Activated CD8-positive, alpha-beta T cell treated with anti-CD3 and anti-CD28 coated beads, Interleukin-2, amount 10 ng/mL, durations not matched to agents 7 days and 5 days (primary cell): ENCODE data around the gene PMAIP1. TPM values are rescaled to one million over a fixed set of nuclear protein-coding genes. Genes with fewer than 3 reads are reported as not detected.

Source experiments
- ATAC-seq: fragments of 150-1000 bp; cut with Tn5 transposase; one replicate; pipeline ENCODE4 v1.10.0; 2021; ENCODE audit warnings: moderate library complexity
- CTCF ChIA-PET: fragments of 350-600 bp; sonication (Branson Sonifier 250); formaldehyde crosslinking; loops from one replicate; lab custom pipeline; 2021; ENCODE audit warnings: antibody characterized with exemption; lab: Charles Lee
- POLR2A ChIA-PET: fragments of 350-600 bp; sonication (Branson Sonifier 250); formaldehyde crosslinking; loops from one replicate; lab custom pipeline; 2021; ENCODE audit warnings: antibody characterized with exemption; lab: Charles Lee
- DNase-seq: peaks from one replicate; pipeline ENCODE4 v3.0.0-alpha.2; 2020
- H3K27ac Mint-ChIP-seq: one replicate; pipeline ENCODE4 v1.8.0; 2021; ENCODE audit warnings: mild to moderate bottlenecking, mixed read lengths
- H3K27me3 Mint-ChIP-seq: one replicate; pipeline ENCODE4 v1.8.0; 2021; ENCODE audit warnings: low read depth, mixed read lengths
- H3K36me3 Mint-ChIP-seq: one replicate; pipeline ENCODE4 v1.8.0; 2021; ENCODE audit warnings: low read depth, mixed read lengths
- H3K4me1 Mint-ChIP-seq: one replicate; pipeline ENCODE4 v1.8.0; 2021; ENCODE audit warnings: low read depth, mixed read lengths
- H3K4me3 Mint-ChIP-seq: one replicate; pipeline ENCODE4 v1.8.0; 2021; ENCODE audit warnings: mild to moderate bottlenecking, mixed read lengths
- H3K9me3 Mint-ChIP-seq: one replicate; pipeline ENCODE4 v1.8.0; 2022; ENCODE audit warnings: mixed read lengths; ENCODE audit not compliant: insufficient read depth
- total RNA-seq, 2 experiments: library from RNA; stranded (reverse); gene quantifications; one replicate each; pipeline ENCODE4 v1.2.3, GENCODE V29; 2021

PMAIP1 gene
- total RNA-seq, 2 experiments from 2014 or later: 26.4 to 30.5 TPM

- peak overlapping the region; percentile 80 for H3K27ac Mint-ChIP-seq
- peaks cover 37% of the 10 kb centered on the region for H3K36me3 Mint-ChIP-seq
- H3K27me3 Mint-ChIP-seq: no peaks in the 10 kb centered on the region
- ChIA-PET POLR2A (interaction anchor here (1.0 to 1.6 kb wide), 4 partner anchors 19 to 92 kb away, joined by 4 to 10 read pairs (median 5); no protein-coding TSS in a partner anchor), CTCF (interaction anchor here (1.4 to 2.5 kb wide), 4 partner anchors 14 to 92 kb away, joined by 3 to 7 read pairs (median 6); no protein-coding TSS in a partner anchor)
- no peaks in the 10 kb centered on the region for H3K9me3 Mint-ChIP-seq
- DNase-seq: no peak
- ATAC-seq: no peak
- H3K4me3 Mint-ChIP-seq: peak overlapping the region; percentile 55
- H3K4me1 Mint-ChIP-seq: peaks cover 65% of the 10 kb centered on the region
Measured at GRCh38 chr18:59904011-59904601, 4.3 kb downstream of the PMAIP1 start.

- H3K27ac Mint-ChIP-seq: peak overlapping the region; percentile 51
- ATAC-seq (no peak), DNase-seq (no peak)
- H3K27me3 Mint-ChIP-seq: no peaks in the 10 kb centered on the region
- H3K4me3 Mint-ChIP-seq: no peak overlapping the region
- H3K4me1 Mint-ChIP-seq: peaks cover 65% of the 10 kb centered on the region
- POLR2A ChIA-PET: interaction anchor here (1.0 to 1.6 kb wide), 2 partner anchors 21 to 23 kb away, joined by 3 to 10 read pairs; no protein-coding TSS in a partner anchor
- CTCF ChIA-PET: interaction anchor here (1.4 to 2.5 kb wide), 5 partner anchors 13 to 90 kb away, joined by 3 to 7 read pairs (median 6); no protein-coding TSS in a partner anchor
- no peaks in the 10 kb centered on the region for H3K9me3 Mint-ChIP-seq
- peaks cover 37% of the 10 kb centered on the region for H3K36me3 Mint-ChIP-seq
Measured at GRCh38 chr18:59905686-59906091, 5.9 kb downstream of the PMAIP1 start.

GRCh38 chr18:59906203-59906602, 6.4 kb downstream of the PMAIP1 start:
- ATAC-seq (no peak), DNase-seq (no peak)
- Mint-ChIP-seq H3K4me1 (peaks cover 65% of the 10 kb centered on the region), H3K9me3 (no peaks in the 10 kb centered on the region), H3K27me3 (no peaks in the 10 kb centered on the region), H3K36me3 (peaks cover 33% of the 10 kb centered on the region), H3K27ac (peak overlapping the region; percentile 80), H3K4me3 (no peak overlapping the region)
- ChIA-PET POLR2A (interaction anchor here (1.0 kb wide), 1 partner anchor 24 kb away, joined by 3 read pairs; no protein-coding TSS in a partner anchor), CTCF (interaction anchor here (1.8 to 2.5 kb wide), 2 partner anchors 66 to 69 kb away, joined by 6 to 7 read pairs; no protein-coding TSS in a partner anchor)

GRCh38 chr18:59907172-59907571, 7.4 kb downstream of the PMAIP1 start:
- peaks cover 25% of the 10 kb centered on the region for H3K36me3 Mint-ChIP-seq
- ChIA-PET CTCF (interaction anchor here (0.7 to 1.1 kb wide), 3 partner anchors 15 to 81 kb away, joined by 3 to 5 read pairs (median 3); no protein-coding TSS in a partner anchor), POLR2A (interaction anchor here (0.6 kb wide), 1 partner anchor 762 kb away, joined by 3 read pairs; no protein-coding TSS in a partner anchor)
- peaks cover 56% of the 10 kb centered on the region for H3K4me1 Mint-ChIP-seq
- H3K4me3 Mint-ChIP-seq: peak overlapping the region; percentile 30
- H3K27ac Mint-ChIP-seq: peak overlapping the region; percentile 80
- H3K27me3 Mint-ChIP-seq: peaks cover 3% of the 10 kb centered on the region
- DNase-seq: no peak
- H3K9me3 Mint-ChIP-seq: no peaks in the 10 kb centered on the region
- peak; percentile 11 for ATAC-seq

- ChIA-PET POLR2A (no interaction called here), CTCF (interaction anchor here (1.0 to 1.1 kb wide), 2 partner anchors 15 to 35 kb away, joined by 3 to 5 read pairs; no protein-coding TSS in a partner anchor)
- H3K4me1 Mint-ChIP-seq: peaks cover 51% of the 10 kb centered on the region
- peaks cover 4% of the 10 kb centered on the region for H3K27me3 Mint-ChIP-seq
- no peak overlapping the region for H3K4me3 Mint-ChIP-seq
- DNase-seq (no peak), ATAC-seq (no peak)
- H3K9me3 Mint-ChIP-seq: no peaks in the 10 kb centered on the region
- H3K27ac Mint-ChIP-seq: no peak overlapping the region
- H3K36me3 Mint-ChIP-seq: peaks cover 20% of the 10 kb centered on the region
Measured at GRCh38 chr18:59907660-59908059, 7.9 kb downstream of the PMAIP1 start.

- no peak overlapping the region for H3K27ac Mint-ChIP-seq
- H3K4me1 Mint-ChIP-seq: peaks cover 44% of the 10 kb centered on the region
- ChIA-PET POLR2A (interaction anchor here (1.3 kb wide), 1 partner anchor 8 kb away, joined by 6 read pairs; the partner anchor contains the start of gene PMAIP1), CTCF (no interaction called here)
- no peaks in the 10 kb centered on the region for H3K9me3 Mint-ChIP-seq
- H3K27me3 Mint-ChIP-seq: peaks cover 4% of the 10 kb centered on the region
- no peak for ATAC-seq
- no peak for DNase-seq
- H3K4me3 Mint-ChIP-seq: no peak overlapping the region
- peaks cover 13% of the 10 kb centered on the region for H3K36me3 Mint-ChIP-seq
Measured at GRCh38 chr18:59908799-59909198, 9.0 kb downstream of the PMAIP1 start.

GRCh38 chr18:59909289-59910036, 9.7 kb downstream of the PMAIP1 start:
- POLR2A ChIA-PET: interaction anchor here (1.3 kb wide), 1 partner anchor 9 kb away, joined by 6 read pairs; the partner anchor contains the start of gene PMAIP1

GRCh38 chr18:59910967-59911366, 11.2 kb downstream of the PMAIP1 start:
- Mint-ChIP-seq H3K9me3 (no peaks in the 10 kb centered on the region), H3K4me3 (no peak overlapping the region), H3K36me3 (peaks cover 2% of the 10 kb centered on the region), H3K27me3 (peaks cover 15% of the 10 kb centered on the region), H3K27ac (no peak overlapping the region), H3K4me1 (peaks cover 24% of the 10 kb centered on the region)
- CTCF ChIA-PET: no interaction called here
- ATAC-seq (no peak), DNase-seq (no peak)
- POLR2A ChIA-PET: interaction anchor here (0.7 kb wide), 1 partner anchor 11 kb away, joined by 3 read pairs; no protein-coding TSS in a partner anchor

More at GRCh38 chr18:59909289-59910036, 9.7 kb downstream of the PMAIP1 start:
- no peak for ATAC-seq
- CTCF ChIA-PET: no interaction called here
- peaks cover 9% of the 10 kb centered on the region for H3K27me3 Mint-ChIP-seq
- peaks cover 7% of the 10 kb centered on the region for H3K36me3 Mint-ChIP-seq
- H3K9me3 Mint-ChIP-seq: no peaks in the 10 kb centered on the region
- peaks cover 38% of the 10 kb centered on the region for H3K4me1 Mint-ChIP-seq
- no peak overlapping the region for H3K27ac Mint-ChIP-seq
- DNase-seq: no peak
- H3K4me3 Mint-ChIP-seq: no peak overlapping the region

- no peak for ATAC-seq
- no peaks in the 10 kb centered on the region for H3K9me3 Mint-ChIP-seq
- H3K27ac Mint-ChIP-seq: no peak overlapping the region
- DNase-seq: no peak
- no peak overlapping the region for H3K4me3 Mint-ChIP-seq
- ChIA-PET POLR2A (no interaction called here), CTCF (no interaction called here)
- peaks cover 2% of the 10 kb centered on the region for H3K36me3 Mint-ChIP-seq
- H3K4me1 Mint-ChIP-seq: peaks cover 19% of the 10 kb centered on the region
- H3K27me3 Mint-ChIP-seq: peaks cover 15% of the 10 kb centered on the region
Measured at GRCh38 chr18:59911600-59911999, 11.8 kb downstream of the PMAIP1 start.

- Mint-ChIP-seq H3K9me3 (no peaks in the 10 kb centered on the region), H3K4me3 (no peak overlapping the region), H3K36me3 (no peaks in the 10 kb centered on the region), H3K27ac (no peak overlapping the region), H3K4me1 (peaks cover 14% of the 10 kb centered on the region), H3K27me3 (peaks cover 15% of the 10 kb centered on the region)
- POLR2A ChIA-PET: no interaction called here
- no peak for ATAC-seq
- DNase-seq: no peak
- CTCF ChIA-PET: no interaction called here
Measured at GRCh38 chr18:59912007-59912550, 12.3 kb downstream of the PMAIP1 start.

GRCh38 chr18:59915606-59916005, 15.8 kb downstream of the PMAIP1 start:
- peaks cover 14% of the 10 kb centered on the region for H3K4me1 Mint-ChIP-seq
- no peak overlapping the region for H3K4me3 Mint-ChIP-seq
- H3K36me3 Mint-ChIP-seq: no peaks in the 10 kb centered on the region
- POLR2A ChIA-PET: no interaction called here
- H3K27ac Mint-ChIP-seq: no peak overlapping the region
- H3K27me3 Mint-ChIP-seq: peaks cover 15% of the 10 kb centered on the region
- no peaks in the 10 kb centered on the region for H3K9me3 Mint-ChIP-seq
- DNase-seq (no peak), ATAC-seq (no peak)
- CTCF ChIA-PET: no interaction called here
